Ishikawa (cell line): ENCODE measurements around the gene SLC4A3.

Experiments used
- CREB1 ChIP-seq: IDR thresholded peaks from 2 replicates; pipeline ENCODE4 v1.6.1; 2012; ENCODE audit warnings: low read depth
- EGR1 ChIP-seq: IDR thresholded peaks from 2 replicates; pipeline ENCODE4 v1.6.1; 2012
- EP300 ChIP-seq: IDR thresholded peaks from 2 replicates; pipeline ENCODE4 v1.6.1; 2012; ENCODE audit warnings: borderline replicate concordance
- RAD21 ChIP-seq: IDR thresholded peaks from 2 replicates; pipeline ENCODE4 v1.6.1; 2012; ENCODE audit warnings: low read depth
- TAF1 ChIP-seq: IDR thresholded peaks from 2 replicates; pipeline ENCODE4 v1.6.1; 2012; ENCODE audit warnings: low read depth, mild to moderate bottlenecking
- TCF12 ChIP-seq: IDR thresholded peaks from 2 replicates; pipeline ENCODE4 v1.6.1; 2012; ENCODE audit warnings: low read depth
- TEAD4 ChIP-seq: IDR thresholded peaks from 2 replicates; pipeline ENCODE4 v1.6.1; 2012
- TF ChIP-seq, protein P1 (sequence below): IDR thresholded peaks from 2 replicates; pipeline ENCODE4 v1.6.1; 2012

- TF ChIP-seq CREB1 (no peak), TEAD4 (no peak), EP300 (no peak), RAD21 (no peak), EGR1 (no peak), TCF12 (no peak), TAF1 (no peak)
- TF ChIP-seq, protein P1, sequence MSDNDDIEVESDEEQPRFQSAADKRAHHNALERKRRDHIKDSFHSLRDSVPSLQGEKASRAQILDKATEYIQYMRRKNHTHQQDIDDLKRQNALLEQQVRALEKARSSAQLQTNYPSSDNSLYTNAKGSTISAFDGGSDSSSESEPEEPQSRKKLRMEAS = no peak
Observed at GRCh38 chr2:219670386-219670785, 43.0 kb downstream of the SLC4A3 start.
